SU-DHL-6 (cell line): Measurements from ENCODE around the gene STX18.

Source experiments
- H2AFZ ChIP-seq: fragments of 200-600 bp; sonication (generic); 2 replicates; pipeline ENCODE4 v1.6.1; 2014; ENCODE audit warnings: low read depth, mild to moderate bottlenecking, moderate library complexity, mixed read lengths, antibody characterized with exemption, low read length; ENCODE audit not compliant: severe bottlenecking
- H3F3A ChIP-seq: fragments of 200-600 bp; shearing (Covaris generic); 2 replicates; pipeline ENCODE4 v1.6.0; 2016; ENCODE audit warnings: antibody characterized with exemption, mild to moderate bottlenecking; ENCODE audit not compliant: insufficient read depth
- H3K27ac ChIP-seq: fragments of 200-600 bp; sonication (generic); 2 replicates; pipeline ENCODE4 v1.5.1; 2016; ENCODE audit warnings: low read depth, mild to moderate bottlenecking, low read length, moderate library complexity, mixed read lengths
- H3K27me3 ChIP-seq: fragments of 200-600 bp; sonication (generic), shearing (Covaris generic); 2 replicates; pipeline ENCODE4 v1.6.0; 2014; ENCODE audit warnings: mild to moderate bottlenecking, low read length
- H3K36me3 ChIP-seq: fragments of 200-600 bp; sonication (generic); 2 replicates; pipeline ENCODE4 v1.6.1; 2014; ENCODE audit warnings: mild to moderate bottlenecking, low read length, mixed read lengths
- H3K4me2 ChIP-seq: fragments of 300-600, 200-600 bp; shearing (Covaris generic), sonication (generic); 2 replicates; pipeline ENCODE4 v1.6.0; 2014; ENCODE audit warnings: low read length, low read depth, mild to moderate bottlenecking; ENCODE audit not compliant: poor library complexity, severe bottlenecking
- H3K4me3 ChIP-seq: fragments of 200-600 bp; sonication (generic); 2 replicates; pipeline ENCODE4 v1.5.1; 2014; ENCODE audit warnings: antibody characterized with exemption, low read length, mild to moderate bottlenecking, mixed read lengths; ENCODE audit not compliant: insufficient read depth, poor library complexity, severe bottlenecking
- H3K79me2 ChIP-seq: fragments of 200-600 bp; sonication (generic); 2 replicates; pipeline ENCODE4 v1.6.1; 2014; ENCODE audit warnings: mild to moderate bottlenecking, low read length, moderate library complexity; ENCODE audit not compliant: insufficient read depth
- H3K9ac ChIP-seq: fragments of 200-600 bp; sonication (generic); 2 replicates; pipeline ENCODE4 v1.7.0; 2014; ENCODE audit warnings: mild to moderate bottlenecking, low read length
- H3K9me2 ChIP-seq: fragments of 200-600 bp; sonication (generic); replicated peaks from 2 replicates; pipeline ENCODE4 v1.6.1; 2014; ENCODE audit warnings: low read length; ENCODE audit not compliant: insufficient read depth
- H3K9me3 ChIP-seq: fragments of 200-600 bp; sonication (generic); 2 replicates; pipeline ENCODE4 v1.6.1; 2014; ENCODE audit warnings: low read length, mixed read lengths; ENCODE audit not compliant: insufficient read depth
- H4K20me1 ChIP-seq: fragments of 200-600 bp; sonication (generic); 2 replicates; pipeline ENCODE4 v1.6.1; 2014; ENCODE audit warnings: low read depth, mild to moderate bottlenecking, antibody characterized with exemption, low read length, moderate library complexity, mixed read lengths
- EZH2phosphoT487 ChIP-seq: fragments of 200-600 bp; sonication (generic), shearing (Covaris generic); conservative IDR thresholded peaks from 2 replicates; pipeline ENCODE4 v1.6.1; 2018; ENCODE audit warnings: mild to moderate bottlenecking, antibody characterized with exemption, low read length, moderate library complexity, mixed read lengths
- TF ChIP-seq, protein P1 (sequence below): fragments of 200-600 bp; sonication (generic); IDR thresholded peaks from one replicate; pipeline ENCODE4 v1.5.1; 2017; ENCODE audit warnings: antibody characterized with exemption, mild to moderate bottlenecking, low read length, moderate library complexity; ENCODE audit not compliant: insufficient read depth, poor library complexity, severe bottlenecking

The STX18 gene

DNA sequence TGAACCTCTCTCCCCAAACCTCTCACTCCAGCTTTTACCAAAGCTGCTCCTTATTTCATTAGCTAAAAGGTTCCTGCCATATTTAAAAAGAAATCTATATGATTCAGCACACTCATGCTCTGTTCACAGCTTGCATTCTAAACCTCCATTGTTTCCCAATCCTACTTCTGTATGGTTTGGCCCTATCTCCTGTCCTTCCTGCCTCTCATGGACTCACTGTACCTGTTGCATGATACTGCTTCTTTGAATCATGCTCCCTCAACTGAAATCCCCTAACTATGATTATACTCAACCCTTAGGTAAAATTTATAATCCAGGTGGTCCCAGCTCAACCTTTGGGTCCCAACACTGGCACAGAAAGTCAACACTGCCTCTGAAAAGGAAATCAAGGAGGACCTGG lies 6.3 kb downstream of the STX18 start:
- H4K20me1 ChIP-seq = no peaks in the 10 kb centered on the region
- no peak overlapping the region for H3K4me3 ChIP-seq
- H3K36me3 ChIP-seq = no peaks in the 10 kb centered on the region
- H3K27ac ChIP-seq = no peak overlapping the region
- peaks cover 64% of the 10 kb centered on the region for H3K79me2 ChIP-seq
- no peak for TF ChIP-seq EZH2phosphoT487
- TF ChIP-seq, protein P1, sequence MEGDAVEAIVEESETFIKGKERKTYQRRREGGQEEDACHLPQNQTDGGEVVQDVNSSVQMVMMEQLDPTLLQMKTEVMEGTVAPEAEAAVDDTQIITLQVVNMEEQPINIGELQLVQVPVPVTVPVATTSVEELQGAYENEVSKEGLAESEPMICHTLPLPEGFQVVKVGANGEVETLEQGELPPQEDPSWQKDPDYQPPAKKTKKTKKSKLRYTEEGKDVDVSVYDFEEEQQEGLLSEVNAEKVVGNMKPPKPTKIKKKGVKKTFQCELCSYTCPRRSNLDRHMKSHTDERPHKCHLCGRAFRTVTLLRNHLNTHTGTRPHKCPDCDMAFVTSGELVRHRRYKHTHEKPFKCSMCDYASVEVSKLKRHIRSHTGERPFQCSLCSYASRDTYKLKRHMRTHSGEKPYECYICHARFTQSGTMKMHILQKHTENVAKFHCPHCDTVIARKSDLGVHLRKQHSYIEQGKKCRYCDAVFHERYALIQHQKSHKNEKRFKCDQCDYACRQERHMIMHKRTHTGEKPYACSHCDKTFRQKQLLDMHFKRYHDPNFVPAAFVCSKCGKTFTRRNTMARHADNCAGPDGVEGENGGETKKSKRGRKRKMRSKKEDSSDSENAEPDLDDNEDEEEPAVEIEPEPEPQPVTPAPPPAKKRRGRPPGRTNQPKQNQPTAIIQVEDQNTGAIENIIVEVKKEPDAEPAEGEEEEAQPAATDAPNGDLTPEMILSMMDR = no peak
- H3K4me2 ChIP-seq = no peak overlapping the region
- no peaks in the 10 kb centered on the region for H3K9me2 ChIP-seq
- no peak overlapping the region for H3K9ac ChIP-seq
- H3K9me3 ChIP-seq = no peaks in the 10 kb centered on the region
- H3K27me3 ChIP-seq = no peaks in the 10 kb centered on the region
- H3F3A ChIP-seq = 0 out of 2 replicates have a peak, but pooled peaks cover 7% of the 10 kb centered on the region
- H2AFZ ChIP-seq = no peak overlapping the region

DNA sequence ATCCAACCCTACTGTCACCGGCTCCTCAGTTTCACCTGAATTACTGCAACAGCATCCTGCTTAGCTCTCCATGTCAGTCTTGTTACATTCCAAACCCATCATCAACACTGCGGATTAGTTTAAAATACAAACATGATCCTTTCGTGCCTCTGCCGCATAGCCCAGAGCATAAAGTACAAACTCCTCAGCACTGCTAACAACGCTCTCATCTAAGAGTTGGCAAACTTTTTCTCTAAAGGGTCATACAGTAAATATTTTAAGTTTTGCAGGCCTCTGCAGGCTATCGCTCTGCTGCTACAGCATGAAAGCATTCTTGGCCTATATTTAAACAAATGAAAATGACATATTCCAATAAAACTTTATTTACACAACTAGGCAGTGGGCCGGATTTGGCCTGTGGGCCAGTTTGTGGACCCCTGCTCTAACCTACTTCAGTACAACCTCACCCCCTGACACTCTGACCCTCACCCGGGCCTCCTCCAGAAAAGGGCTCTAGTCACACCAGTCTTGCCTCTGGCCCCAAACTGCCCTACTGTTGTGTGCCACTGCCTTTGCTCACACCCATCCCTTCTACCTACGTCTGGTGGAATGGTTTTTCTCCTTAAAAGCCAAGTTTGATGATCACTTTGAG lies 7.2 kb downstream of the STX18 start:
- no peaks in the 10 kb centered on the region for H3K27me3 ChIP-seq
- H3K27ac ChIP-seq = no peak overlapping the region
- no peak overlapping the region for H2AFZ ChIP-seq
- H3K4me3 ChIP-seq = no peak overlapping the region
- no peaks in the 10 kb centered on the region for H4K20me1 ChIP-seq
- no peak overlapping the region for H3K9ac ChIP-seq
- H3K9me3 ChIP-seq = no peaks in the 10 kb centered on the region
- no peak for TF ChIP-seq EZH2phosphoT487
- TF ChIP-seq, protein P1 = no peak
- H3K9me2 ChIP-seq = no peaks in the 10 kb centered on the region
- H3K79me2 ChIP-seq = peaks cover 54% of the 10 kb centered on the region
- 0 out of 2 replicates have a peak, but pooled peaks cover 7% of the 10 kb centered on the region for H3F3A ChIP-seq
- H3K36me3 ChIP-seq = no peaks in the 10 kb centered on the region
- no peak overlapping the region for H3K4me2 ChIP-seq

DNA sequence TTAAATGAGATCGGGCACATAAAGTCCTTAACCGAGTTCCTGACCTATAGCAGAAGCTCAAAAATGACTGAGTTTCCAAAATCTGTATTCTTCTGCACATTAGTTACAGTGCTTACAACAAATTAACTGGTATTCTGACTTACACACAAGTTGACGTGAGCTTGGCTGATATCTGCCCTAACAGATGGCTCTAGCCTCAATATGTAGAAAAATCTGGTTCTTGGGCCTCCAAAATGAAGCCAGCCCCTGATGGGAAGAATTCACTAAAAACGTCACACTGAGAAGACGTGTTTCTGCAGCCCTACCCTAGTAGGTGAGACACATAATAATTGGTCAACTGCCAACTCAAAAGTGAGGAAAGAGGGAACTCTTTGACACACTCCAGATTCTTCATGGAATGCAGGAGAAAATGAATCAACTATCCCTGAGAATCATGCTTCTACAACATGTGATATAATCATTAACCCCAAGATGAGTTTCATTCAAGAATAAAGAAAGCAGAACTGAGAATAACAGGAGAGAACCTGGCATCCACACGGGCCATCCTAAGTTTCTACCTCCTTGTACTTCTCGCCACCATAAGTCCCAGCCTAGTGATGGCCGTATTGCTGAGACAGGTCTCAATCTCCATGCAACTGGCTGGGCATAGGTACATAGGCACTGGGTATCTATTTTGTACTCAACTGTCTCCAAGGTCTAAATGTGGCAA lies 8.2 kb downstream of the STX18 start:
- no peak overlapping the region for H3K4me3 ChIP-seq
- TF ChIP-seq, protein P1 = no peak
- TF ChIP-seq EZH2phosphoT487 = no peak
- H3K9me2 ChIP-seq = no peaks in the 10 kb centered on the region
- H3K36me3 ChIP-seq = no peaks in the 10 kb centered on the region
- H3K27ac ChIP-seq = no peak overlapping the region
- no peaks in the 10 kb centered on the region for H3K27me3 ChIP-seq
- H2AFZ ChIP-seq = no peak overlapping the region
- H3F3A ChIP-seq = 0 out of 2 replicates have a peak, but pooled peaks cover 7% of the 10 kb centered on the region
- H3K4me2 ChIP-seq = no peak overlapping the region
- no peak overlapping the region for H3K9ac ChIP-seq
- no peaks in the 10 kb centered on the region for H3K9me3 ChIP-seq
- H3K79me2 ChIP-seq = peaks cover 44% of the 10 kb centered on the region
- H4K20me1 ChIP-seq = no peaks in the 10 kb centered on the region
